Fibroblast of pulmonary artery (primary cell): Measurements from ENCODE around the gene MIA.

Experiments
- DNase-seq: peaks from one replicate; pipeline ENCODE4 v3.0.0-alpha.2; 2010; ENCODE audit warnings: low read depth
- H3K4me3 ChIP-seq: replicated peaks from 2 replicates; pipeline ENCODE4 v1.5.1; 2011; ENCODE audit warnings: low read depth, mild to moderate bottlenecking, control low read depth, low read length, moderate library complexity
- CTCF ChIP-seq: IDR thresholded peaks from 2 replicates; pipeline ENCODE4 v1.5.1; 2011; ENCODE audit warnings: mild to moderate bottlenecking, control low read depth, low read length, inconsistent platforms; ENCODE audit errors: missing control alignments

MIA gene

GRCh38 chr19:40800339-40800996 lies 25.1 kb downstream of the MIA start:
- DNase-seq: no peak
- TF ChIP-seq CTCF: no peak
- H3K4me3 ChIP-seq: peak overlapping the region; percentile 86

GRCh38 chr19:40800997-40801377 lies 25.7 kb downstream of the MIA start:
- H3K4me3 ChIP-seq: peak overlapping the region; percentile 86

GRCh38 chr19:40801426-40802299 lies 26.3 kb downstream of the MIA start:
- no peak for DNase-seq
- no peak for TF ChIP-seq CTCF
- H3K4me3 ChIP-seq: peak overlapping the region; percentile 86

More at GRCh38 chr19:40800997-40801377, 25.7 kb downstream of the MIA start:
- DNase-seq: no peak
- TF ChIP-seq CTCF: no peak

- TF ChIP-seq CTCF: no peak
- peak; percentile 35 for DNase-seq
- peak overlapping the region; percentile 53 for H3K4me3 ChIP-seq
These were observed 27.2 kb downstream of the MIA start for GRCh38 chr19:40802300-40803169.

- no peak for DNase-seq
- H3K4me3 ChIP-seq: peak overlapping the region; percentile 53
- TF ChIP-seq CTCF: no peak
These were observed 28.0 kb downstream of the MIA start for GRCh38 chr19:40803170-40803856.
